ENCODE data around the gene ARRB1. TPM values are rescaled to one million over a fixed set of nuclear protein-coding genes. Genes with fewer than 3 reads are reported as not detected.

The ARRB1 gene
- total RNA-seq, 2 donors from 2014 or later: 27.1 to 30.6 TPM

DNA sequence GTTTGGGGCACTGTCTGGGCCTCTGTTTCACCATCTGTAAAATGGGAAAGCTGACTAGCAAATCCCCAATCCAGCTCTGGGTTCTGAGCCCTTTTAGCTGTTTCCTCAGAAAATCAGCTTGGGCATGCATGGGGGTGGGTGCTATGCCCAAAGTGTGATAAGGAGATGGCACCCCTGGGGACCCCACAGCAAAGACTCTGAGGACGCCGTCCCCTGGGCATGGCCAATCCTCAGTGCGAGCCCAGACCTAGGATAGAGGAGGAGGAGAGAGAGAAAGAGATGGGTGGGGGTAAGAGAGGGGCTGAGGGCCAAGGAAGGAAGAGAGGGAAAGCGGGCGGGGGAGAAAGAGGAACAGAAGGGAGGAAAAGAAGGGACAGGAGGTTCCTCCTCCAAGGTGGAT, 79.1 kb downstream of the ARRB1 start:
- no peak overlapping the region for H3K4me3 ChIP-seq
- H3K9me3 ChIP-seq: no peaks in the 10 kb centered on the region
- no peaks in the 10 kb centered on the region for H3K4me1 ChIP-seq (ENCODE audit: control insufficient read depth in 1 of 2, low read depth in 2 of 2)
- DNase-seq (ENCODE audit: low spot score) (no peak), ATAC-seq (ENCODE audit: insufficient number of reproducible peaks, low FRiP score, low read depth) (no peak)
- no peak overlapping the region for H3K27ac ChIP-seq
- TF ChIP-seq, protein P1, sequence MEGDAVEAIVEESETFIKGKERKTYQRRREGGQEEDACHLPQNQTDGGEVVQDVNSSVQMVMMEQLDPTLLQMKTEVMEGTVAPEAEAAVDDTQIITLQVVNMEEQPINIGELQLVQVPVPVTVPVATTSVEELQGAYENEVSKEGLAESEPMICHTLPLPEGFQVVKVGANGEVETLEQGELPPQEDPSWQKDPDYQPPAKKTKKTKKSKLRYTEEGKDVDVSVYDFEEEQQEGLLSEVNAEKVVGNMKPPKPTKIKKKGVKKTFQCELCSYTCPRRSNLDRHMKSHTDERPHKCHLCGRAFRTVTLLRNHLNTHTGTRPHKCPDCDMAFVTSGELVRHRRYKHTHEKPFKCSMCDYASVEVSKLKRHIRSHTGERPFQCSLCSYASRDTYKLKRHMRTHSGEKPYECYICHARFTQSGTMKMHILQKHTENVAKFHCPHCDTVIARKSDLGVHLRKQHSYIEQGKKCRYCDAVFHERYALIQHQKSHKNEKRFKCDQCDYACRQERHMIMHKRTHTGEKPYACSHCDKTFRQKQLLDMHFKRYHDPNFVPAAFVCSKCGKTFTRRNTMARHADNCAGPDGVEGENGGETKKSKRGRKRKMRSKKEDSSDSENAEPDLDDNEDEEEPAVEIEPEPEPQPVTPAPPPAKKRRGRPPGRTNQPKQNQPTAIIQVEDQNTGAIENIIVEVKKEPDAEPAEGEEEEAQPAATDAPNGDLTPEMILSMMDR (IDR thresholded peaks at IDR 0.05): no peak
- H3K36me3 ChIP-seq: no peaks in the 10 kb centered on the region
- H3K27me3 ChIP-seq (replicated peaks; ENCODE audit: insufficient read depth): no peaks in the 10 kb centered on the region

DNA sequence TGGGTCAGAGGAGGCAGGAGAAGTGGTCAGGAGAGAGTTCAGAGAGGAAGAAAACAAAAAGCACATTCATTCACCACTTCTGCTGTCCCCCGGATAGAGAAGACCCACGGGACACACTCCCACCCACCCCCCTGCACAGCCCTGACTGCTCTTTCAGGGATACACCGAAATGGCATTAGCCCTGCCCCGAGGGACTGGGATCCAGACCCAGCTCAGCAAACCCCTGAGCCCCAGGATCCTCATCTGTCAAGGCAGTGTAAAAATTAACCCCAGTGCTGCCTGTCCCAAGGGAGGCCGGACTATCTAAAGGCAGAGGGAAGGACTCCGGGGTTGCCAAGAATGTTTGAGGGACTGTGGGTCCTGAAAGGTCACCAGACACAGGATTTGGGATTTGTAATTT, 79.7 kb downstream of the ARRB1 start:
- no peak for ATAC-seq (ENCODE audit: insufficient number of reproducible peaks, low FRiP score, low read depth)
- DNase-seq (ENCODE audit: low spot score): no peak
- H3K4me3 ChIP-seq: no peak overlapping the region
- no peaks in the 10 kb centered on the region for H3K36me3 ChIP-seq
- TF ChIP-seq, protein P1 (IDR thresholded peaks at IDR 0.05): no peak
- H3K9me3 ChIP-seq: no peaks in the 10 kb centered on the region
- no peaks in the 10 kb centered on the region for H3K4me1 ChIP-seq (ENCODE audit: control insufficient read depth in 1 of 2, low read depth in 2 of 2)
- H3K27ac ChIP-seq: no peak overlapping the region
- no peaks in the 10 kb centered on the region for H3K27me3 ChIP-seq (replicated peaks; ENCODE audit: insufficient read depth)

DNA sequence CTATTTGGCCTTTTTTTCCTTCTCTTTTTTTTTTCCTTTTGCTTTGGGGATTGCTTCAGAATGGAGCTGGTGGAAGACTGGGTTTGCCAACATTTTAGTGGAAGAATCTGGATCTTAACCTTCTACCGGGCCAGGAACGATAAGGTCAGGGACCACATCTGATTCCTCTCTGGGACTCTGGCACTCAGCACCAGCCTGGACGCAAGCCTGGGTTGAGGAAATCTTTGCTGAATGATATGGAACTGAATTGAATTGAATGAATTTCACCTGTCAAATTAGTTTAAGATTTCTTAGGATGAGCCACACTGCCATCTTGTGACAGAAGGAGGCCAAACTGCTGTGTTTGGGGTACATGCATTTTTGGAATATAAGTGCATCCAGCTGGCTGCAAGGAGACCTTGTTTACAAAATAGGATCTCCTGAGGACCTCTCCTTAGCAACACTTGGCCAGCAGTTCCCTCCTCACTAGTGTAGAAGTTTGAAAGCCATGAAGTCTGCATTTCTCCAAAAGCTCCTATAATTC, 80.5 kb downstream of the ARRB1 start:
- ATAC-seq (ENCODE audit: insufficient number of reproducible peaks, low FRiP score, low read depth): no peak
- Histone ChIP-seq H3K4me1 (ENCODE audit: control insufficient read depth in 1 of 2, low read depth in 2 of 2) (no peaks in the 10 kb centered on the region), H3K36me3 (no peaks in the 10 kb centered on the region), H3K4me3 (no peak overlapping the region), H3K27ac (no peak overlapping the region), H3K9me3 (no peaks in the 10 kb centered on the region), H3K27me3 (replicated peaks; ENCODE audit: insufficient read depth) (no peaks in the 10 kb centered on the region)
- TF ChIP-seq, protein P1 (IDR thresholded peaks at IDR 0.05): no peak
- no peak for DNase-seq (ENCODE audit: low spot score)

DNA sequence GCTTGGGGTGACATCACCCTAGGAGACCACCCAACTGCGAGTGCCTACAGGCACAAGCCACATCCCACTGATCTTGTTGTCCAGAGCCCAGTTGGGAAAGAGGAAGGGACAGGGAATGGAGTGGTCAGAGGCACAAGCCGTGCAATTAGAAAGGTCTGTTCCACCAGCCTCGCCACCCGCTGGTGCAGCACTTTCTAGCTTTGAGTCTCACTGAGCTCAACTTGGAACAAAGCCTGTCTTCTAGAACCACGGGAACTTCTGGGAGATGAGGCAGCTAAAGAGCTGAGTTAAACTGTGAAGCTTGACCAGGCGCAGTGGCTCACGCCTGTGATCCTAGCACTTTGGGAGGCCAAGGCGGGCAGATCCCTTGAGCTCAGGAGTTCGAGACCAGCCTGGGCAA, 81.6 kb downstream of the ARRB1 start:
- H3K9me3 ChIP-seq: no peaks in the 10 kb centered on the region
- no peak overlapping the region for H3K4me3 ChIP-seq
- TF ChIP-seq, protein P1 (IDR thresholded peaks at IDR 0.05): no peak
- H3K4me1 ChIP-seq (ENCODE audit: control insufficient read depth in 1 of 2, low read depth in 2 of 2): no peaks in the 10 kb centered on the region
- no peak for DNase-seq (ENCODE audit: low spot score)
- no peak overlapping the region for H3K27ac ChIP-seq
- H3K27me3 ChIP-seq (replicated peaks; ENCODE audit: insufficient read depth): no peaks in the 10 kb centered on the region
- H3K36me3 ChIP-seq: no peaks in the 10 kb centered on the region
- no peak for ATAC-seq (ENCODE audit: insufficient number of reproducible peaks, low FRiP score, low read depth)

DNA sequence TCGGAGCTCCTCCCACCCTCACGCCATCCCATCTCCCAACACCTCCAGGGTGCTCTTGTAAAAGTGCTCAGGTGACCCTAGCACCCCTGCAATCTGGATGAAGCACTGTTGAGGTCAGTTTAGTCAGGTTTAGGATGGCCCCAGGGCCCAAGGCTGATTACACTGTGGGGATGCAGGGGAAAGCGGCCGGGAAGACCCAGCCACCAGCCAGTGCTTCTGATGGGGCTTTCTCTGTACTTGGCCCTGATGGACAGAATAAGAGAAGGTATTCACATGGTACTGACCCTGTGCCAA, 82.1 kb downstream of the ARRB1 start:
- no peak for ATAC-seq (ENCODE audit: insufficient number of reproducible peaks, low FRiP score, low read depth)
- Histone ChIP-seq H3K36me3 (no peaks in the 10 kb centered on the region), H3K4me1 (ENCODE audit: control insufficient read depth in 1 of 2, low read depth in 2 of 2) (no peaks in the 10 kb centered on the region), H3K27ac (no peak overlapping the region), H3K9me3 (no peaks in the 10 kb centered on the region), H3K27me3 (replicated peaks; ENCODE audit: insufficient read depth) (no peaks in the 10 kb centered on the region), H3K4me3 (no peak overlapping the region)
- TF ChIP-seq, protein P1 (IDR thresholded peaks at IDR 0.05): no peak
- DNase-seq (ENCODE audit: low spot score): no peak
